Measurements from ENCODE around the gene CDKN2B-AS1.
A peak's percentile ranks its signal among the peaks of the same experiment; 100 is the strongest.

CDKN2B-AS1 gene

GRCh38 chr9:22169727-22170503 is 175.3 kb downstream of the CDKN2B-AS1 start:
- peak; percentile 33 to 82 for DNase-seq (ENCODE audit: low read depth in 2 of 2)
- TF ChIP-seq CTCF (IDR thresholded peaks at IDR 0.05; ENCODE audit: low read depth, low read length) = no peak
- no peak overlapping the region for H3K4me3 ChIP-seq (replicated peaks in 1 of 2; ENCODE audit: low read depth in 2 of 2, low read length in 2 of 2)

All from cardiac fibroblast (primary cell).